Nephron progenitor cell (in vitro differentiated cells): ENCODE data around the gene HTR6.
A peak's percentile ranks its signal among the peaks of the same experiment; 100 is the strongest.

ENCODE experiments used
- DNase-seq: peaks from one replicate; pipeline ENCODE4 v3.0.0; 2021
- H3K27ac Mint-ChIP-seq: 2 replicates; pipeline ENCODE4 v1.8.0; 2021; ENCODE audit warnings: mild to moderate bottlenecking, moderate library complexity, mixed read lengths
- H3K27me3 Mint-ChIP-seq: 2 replicates; pipeline ENCODE4 v1.8.0; 2021; ENCODE audit warnings: mild to moderate bottlenecking, low read depth, mixed read lengths; ENCODE audit not compliant: poor library complexity
- H3K36me3 Mint-ChIP-seq: 2 replicates; pipeline ENCODE4 v1.8.0; 2021; ENCODE audit warnings: low read depth, mixed read lengths
- H3K4me1 Mint-ChIP-seq: 2 replicates; pipeline ENCODE4 v1.8.0; 2021; ENCODE audit warnings: mixed read lengths
- H3K4me3 Mint-ChIP-seq: 2 replicates; pipeline ENCODE4 v1.8.0; 2021; ENCODE audit warnings: mild to moderate bottlenecking, moderate library complexity, mixed read lengths
- H3K9me3 Mint-ChIP-seq: 2 replicates; pipeline ENCODE4 v1.8.0; 2021; ENCODE audit warnings: mild to moderate bottlenecking, moderate library complexity, mixed read lengths
- CTCF ChIP-seq: fragments of 200-600 bp; sonication (generic); IDR thresholded peaks from 2 replicates; pipeline ENCODE4 v1.5.0; 2021; ENCODE audit warnings: antibody characterized with exemption

HTR6 gene

GRCh38 chr1:19645411-19646251 is 19.0 kb upstream of the HTR6 start:
- Mint-ChIP-seq H3K4me3 (peak overlapping the region; percentile 95), H3K36me3 (no peaks in the 10 kb centered on the region), H3K27me3 (peaks cover 78% of the 10 kb centered on the region), H3K27ac (no peak overlapping the region), H3K9me3 (no peaks in the 10 kb centered on the region), H3K4me1 (peaks cover 10% of the 10 kb centered on the region)
- no peak for DNase-seq
- TF ChIP-seq CTCF: no peak

GRCh38 chr1:19646377-19647319 is 18.0 kb upstream of the HTR6 start:
- Mint-ChIP-seq H3K9me3 (no peaks in the 10 kb centered on the region), H3K4me1 (peaks cover 10% of the 10 kb centered on the region), H3K36me3 (no peaks in the 10 kb centered on the region), H3K4me3 (no peak overlapping the region), H3K27me3 (peaks cover 70% of the 10 kb centered on the region), H3K27ac (no peak overlapping the region)
- no peak for DNase-seq
- TF ChIP-seq CTCF: no peak

- DNase-seq: no peak
- H3K9me3 Mint-ChIP-seq: no peaks in the 10 kb centered on the region
These were observed 17.0 kb upstream of the HTR6 start for GRCh38 chr1:19647643-19648042.

GRCh38 chr1:19648239-19648638 is 16.4 kb upstream of the HTR6 start:
- H3K4me1 Mint-ChIP-seq: peaks cover 9% of the 10 kb centered on the region
- no peak overlapping the region for H3K27ac Mint-ChIP-seq
- DNase-seq: no peak
- H3K36me3 Mint-ChIP-seq: no peaks in the 10 kb centered on the region
- H3K27me3 Mint-ChIP-seq: peaks cover 58% of the 10 kb centered on the region
- no peaks in the 10 kb centered on the region for H3K9me3 Mint-ChIP-seq
- no peak overlapping the region for H3K4me3 Mint-ChIP-seq
- no peak for TF ChIP-seq CTCF

More at GRCh38 chr1:19647643-19648042, 17.0 kb upstream of the HTR6 start:
- peaks cover 64% of the 10 kb centered on the region for H3K27me3 Mint-ChIP-seq
- H3K27ac Mint-ChIP-seq: no peak overlapping the region
- H3K4me1 Mint-ChIP-seq: peaks cover 10% of the 10 kb centered on the region
- TF ChIP-seq CTCF: no peak
- no peaks in the 10 kb centered on the region for H3K36me3 Mint-ChIP-seq
- H3K4me3 Mint-ChIP-seq: no peak overlapping the region

- Mint-ChIP-seq H3K4me3 (no peak overlapping the region), H3K36me3 (no peaks in the 10 kb centered on the region), H3K4me1 (peaks cover 9% of the 10 kb centered on the region), H3K27me3 (peaks cover 54% of the 10 kb centered on the region), H3K27ac (no peak overlapping the region), H3K9me3 (no peaks in the 10 kb centered on the region)
- no peak for DNase-seq
- TF ChIP-seq CTCF: no peak
These were observed 16.0 kb upstream of the HTR6 start for GRCh38 chr1:19648689-19649088.
